Activated CD8-positive, alpha-beta T cell treated with anti-CD3 and anti-CD28 coated beads for 36 hours (primary cell): ENCODE results near the gene ZNF281. TPM values are rescaled to one million over a fixed set of nuclear protein-coding genes. Genes with fewer than 3 reads are reported as not detected.

Experiments
- ATAC-seq: fragments of 200-7000 bp; cut with Tn5 transposase; one replicate; pipeline ENCODE4 v1.10.0; 2021; ENCODE audit warnings: mild to moderate bottlenecking, moderate library complexity
- CTCF ChIA-PET: fragments of 350-600 bp; sonication (Branson Sonifier 250); formaldehyde crosslinking; loops from one replicate; lab custom pipeline; 2021; ENCODE audit warnings: antibody characterized with exemption; lab: Charles Lee
- POLR2A ChIA-PET: fragments of 350-600 bp; sonication (Branson Sonifier 250); formaldehyde crosslinking; loops from one replicate; lab custom pipeline; 2021; ENCODE audit warnings: antibody characterized with exemption; lab: Charles Lee
- DNase-seq: peaks from one replicate; pipeline ENCODE4 v3.0.0-alpha.2; 2020
- H3K27ac Mint-ChIP-seq: one replicate; pipeline ENCODE4 v1.8.0; 2021; ENCODE audit warnings: mild to moderate bottlenecking, mixed read lengths
- H3K27me3 Mint-ChIP-seq: one replicate; pipeline ENCODE4 v1.8.0; 2021; ENCODE audit warnings: mixed read lengths
- H3K36me3 Mint-ChIP-seq: one replicate; pipeline ENCODE4 v1.8.0; 2021; ENCODE audit warnings: low read depth, mixed read lengths
- H3K4me1 Mint-ChIP-seq: one replicate; pipeline ENCODE4 v1.8.0; 2021; ENCODE audit warnings: low read depth, mixed read lengths
- H3K4me3 Mint-ChIP-seq: one replicate; pipeline ENCODE4 v1.8.0; 2021; ENCODE audit warnings: mild to moderate bottlenecking, moderate library complexity, mixed read lengths
- H3K9me3 Mint-ChIP-seq: one replicate; pipeline ENCODE4 v1.8.0; 2021; ENCODE audit warnings: mixed read lengths
- intact Hi-C: fragments of 100-400 bp; cut with micrococcal nuclease; formaldehyde crosslinking; loops from one replicate; pipeline ENCODE4 v1.10.0; 2022
- total RNA-seq, 2 experiments: library from RNA; stranded (reverse); gene quantifications; one replicate each; pipeline ENCODE4 v1.2.3, GENCODE V29; 2021
- TF ChIP-seq, protein P1 (sequence below): fragments of 200-600 bp; IDR thresholded peaks from one replicate; pipeline ENCODE4 v1.8.0; 2022; ENCODE audit warnings: antibody characterized with exemption, mild to moderate bottlenecking

Gene ZNF281
- total RNA-seq, 2 experiments from 2014 or later: 12.0 to 12.2 TPM

DNA sequence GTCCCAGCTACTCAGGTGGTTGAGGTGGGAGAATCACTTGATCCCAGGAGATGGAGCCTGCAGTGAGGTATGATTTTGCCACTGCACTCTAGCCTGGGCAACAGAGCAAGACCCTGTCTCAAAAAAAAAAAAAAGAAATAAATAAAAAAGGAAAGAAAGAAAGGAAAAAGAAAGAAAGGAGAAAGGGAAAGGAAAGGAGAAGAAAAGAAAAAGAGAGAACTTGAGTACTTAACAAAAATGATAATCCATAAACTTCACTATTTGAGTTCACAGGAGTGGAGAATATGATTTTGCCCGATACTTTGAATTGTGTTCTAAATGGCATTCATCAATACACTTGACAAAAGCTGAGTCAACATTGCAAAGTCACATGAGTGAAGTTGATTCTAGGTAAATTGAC lies 23.8 kb upstream of the ZNF281 start:
- Mint-ChIP-seq H3K9me3 (no peaks in the 10 kb centered on the region), H3K27ac (no peak overlapping the region), H3K4me1 (peaks cover 23% of the 10 kb centered on the region), H3K36me3 (no peaks in the 10 kb centered on the region), H3K4me3 (no peak overlapping the region), H3K27me3 (no peaks in the 10 kb centered on the region)
- TF ChIP-seq, protein P1, sequence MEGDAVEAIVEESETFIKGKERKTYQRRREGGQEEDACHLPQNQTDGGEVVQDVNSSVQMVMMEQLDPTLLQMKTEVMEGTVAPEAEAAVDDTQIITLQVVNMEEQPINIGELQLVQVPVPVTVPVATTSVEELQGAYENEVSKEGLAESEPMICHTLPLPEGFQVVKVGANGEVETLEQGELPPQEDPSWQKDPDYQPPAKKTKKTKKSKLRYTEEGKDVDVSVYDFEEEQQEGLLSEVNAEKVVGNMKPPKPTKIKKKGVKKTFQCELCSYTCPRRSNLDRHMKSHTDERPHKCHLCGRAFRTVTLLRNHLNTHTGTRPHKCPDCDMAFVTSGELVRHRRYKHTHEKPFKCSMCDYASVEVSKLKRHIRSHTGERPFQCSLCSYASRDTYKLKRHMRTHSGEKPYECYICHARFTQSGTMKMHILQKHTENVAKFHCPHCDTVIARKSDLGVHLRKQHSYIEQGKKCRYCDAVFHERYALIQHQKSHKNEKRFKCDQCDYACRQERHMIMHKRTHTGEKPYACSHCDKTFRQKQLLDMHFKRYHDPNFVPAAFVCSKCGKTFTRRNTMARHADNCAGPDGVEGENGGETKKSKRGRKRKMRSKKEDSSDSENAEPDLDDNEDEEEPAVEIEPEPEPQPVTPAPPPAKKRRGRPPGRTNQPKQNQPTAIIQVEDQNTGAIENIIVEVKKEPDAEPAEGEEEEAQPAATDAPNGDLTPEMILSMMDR: no peak
- POLR2A ChIA-PET: no interaction called here
- intact Hi-C loops: no loop called here
- ATAC-seq (no peak), DNase-seq (no peak)
- CTCF ChIA-PET: no interaction called here

DNA sequence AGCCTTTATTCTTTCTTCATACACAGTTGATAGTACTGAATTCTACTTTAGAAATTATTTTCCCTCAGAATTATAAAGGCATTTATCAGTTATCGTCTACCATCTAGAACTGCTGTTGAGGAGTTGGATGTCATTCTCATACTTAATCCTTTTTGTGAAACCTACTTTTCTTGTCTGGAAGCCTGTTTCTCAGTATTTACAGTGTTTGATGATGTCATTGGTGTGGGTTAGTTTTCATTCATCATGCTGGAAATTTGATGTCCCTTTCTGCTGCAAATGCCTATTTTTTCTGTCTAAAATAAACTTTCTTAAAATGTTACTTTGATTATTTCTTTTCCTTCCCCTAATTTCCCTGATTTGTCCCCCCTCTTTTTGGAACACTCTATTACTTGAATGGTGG lies 22.8 kb upstream of the ZNF281 start:
- Mint-ChIP-seq H3K36me3 (no peaks in the 10 kb centered on the region), H3K4me3 (no peak overlapping the region), H3K9me3 (no peaks in the 10 kb centered on the region), H3K4me1 (peaks cover 19% of the 10 kb centered on the region), H3K27ac (no peak overlapping the region), H3K27me3 (no peaks in the 10 kb centered on the region)
- ATAC-seq: no peak
- DNase-seq: no peak
- ChIA-PET POLR2A (interaction anchor here (0.7 kb wide), 1 partner anchor 213 kb away, joined by 3 read pairs; no protein-coding TSS in a partner anchor), CTCF (no interaction called here)
- TF ChIP-seq, protein P1: no peak
- intact Hi-C loops: no loop called here

DNA sequence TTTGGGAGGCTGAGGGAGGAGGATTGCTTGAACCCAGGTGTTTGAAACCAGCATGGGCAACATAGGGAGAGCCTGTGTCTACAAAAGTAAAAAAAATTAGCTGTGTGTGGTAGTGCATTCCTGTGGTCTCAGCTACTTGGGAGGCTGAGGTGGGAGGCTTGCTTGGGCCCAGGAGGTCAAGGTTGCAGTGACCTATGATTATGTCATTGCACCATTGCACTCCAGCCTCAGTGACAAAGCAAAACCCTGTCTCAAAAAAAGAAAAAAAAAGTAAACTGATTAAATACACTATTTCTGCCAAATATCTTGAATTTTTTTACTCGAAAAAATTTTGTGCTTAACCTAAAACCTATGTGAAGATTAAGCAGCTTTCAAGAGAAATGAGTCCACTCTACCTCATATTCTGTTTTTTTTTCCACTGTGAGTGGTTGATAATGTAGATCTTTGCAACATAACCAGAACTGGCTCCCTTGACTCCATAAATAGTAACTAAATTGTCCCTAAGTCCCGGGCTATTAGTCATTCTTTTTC lies 19.4 kb upstream of the ZNF281 start:
- Mint-ChIP-seq H3K36me3 (no peaks in the 10 kb centered on the region), H3K9me3 (no peaks in the 10 kb centered on the region), H3K4me3 (no peak overlapping the region), H3K27me3 (no peaks in the 10 kb centered on the region), H3K4me1 (peaks cover 9% of the 10 kb centered on the region), H3K27ac (no peak overlapping the region)
- CTCF ChIA-PET: no interaction called here
- ATAC-seq (no peak), DNase-seq (no peak)
- TF ChIP-seq, protein P1: no peak
- POLR2A ChIA-PET: no interaction called here
- intact Hi-C loops: no loop called here

DNA sequence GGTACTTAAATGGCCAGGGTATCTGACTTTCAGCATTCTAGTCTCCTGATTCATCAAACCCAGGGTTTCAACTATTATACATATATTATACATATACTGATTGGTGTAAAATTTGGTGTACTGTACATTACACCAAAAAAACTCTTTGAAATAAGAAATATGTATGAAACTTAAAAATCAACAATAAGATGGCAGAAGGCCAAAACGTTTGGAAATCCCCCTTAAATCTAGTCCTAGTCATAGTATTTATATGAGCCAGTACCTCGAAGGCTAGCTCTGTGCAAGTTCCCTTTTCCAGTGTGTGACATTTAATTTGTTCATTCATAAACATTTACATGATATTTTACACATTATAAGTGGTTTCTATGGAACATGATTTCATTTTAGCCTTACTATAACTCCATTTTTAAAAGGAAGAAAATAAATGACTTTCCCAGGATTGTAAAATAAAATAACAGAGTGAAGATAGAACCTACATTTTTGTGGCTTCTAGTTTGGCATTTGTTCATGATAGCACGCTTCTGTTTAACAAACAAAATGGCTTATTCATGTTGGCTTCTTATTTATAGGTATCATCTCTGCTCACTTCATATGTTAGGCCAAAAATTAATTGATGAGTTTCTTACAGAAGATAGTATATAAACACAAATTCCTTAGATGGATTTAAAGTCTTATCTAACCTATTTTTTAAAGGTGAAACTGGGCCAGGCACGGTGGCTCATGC lies 18.8 kb upstream of the ZNF281 start:
- Mint-ChIP-seq H3K27me3 (no peaks in the 10 kb centered on the region), H3K9me3 (no peaks in the 10 kb centered on the region), H3K36me3 (no peaks in the 10 kb centered on the region), H3K4me1 (peaks cover 9% of the 10 kb centered on the region), H3K27ac (no peak overlapping the region), H3K4me3 (no peak overlapping the region)
- ChIA-PET CTCF (no interaction called here), POLR2A (no interaction called here)
- DNase-seq: no peak
- TF ChIP-seq, protein P1: no peak
- ATAC-seq: no peak
- intact Hi-C loops: no loop called here

DNA sequence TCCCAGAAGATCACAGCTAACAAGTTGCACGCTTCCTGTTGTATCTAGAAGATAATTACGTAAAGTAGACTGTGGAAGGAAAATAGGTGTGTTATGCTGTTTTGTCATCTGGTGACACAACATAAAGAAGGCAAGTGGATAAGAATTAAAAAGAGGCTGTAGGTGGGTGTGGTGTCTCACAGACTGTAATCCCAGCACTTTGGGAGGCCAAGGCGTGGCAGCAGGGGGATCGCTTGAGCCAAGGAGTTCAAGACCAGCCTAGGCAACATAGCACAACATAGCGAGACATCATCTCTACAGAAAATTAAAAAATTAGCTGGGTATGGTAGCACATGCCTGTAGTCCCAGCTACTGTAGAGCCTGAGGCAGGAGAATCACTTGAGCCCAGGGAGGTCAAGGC lies 17.9 kb upstream of the ZNF281 start:
- H3K27me3 Mint-ChIP-seq: no peaks in the 10 kb centered on the region
- ATAC-seq (no peak), DNase-seq (no peak)
- no peaks in the 10 kb centered on the region for H3K36me3 Mint-ChIP-seq
- H3K27ac Mint-ChIP-seq: peak overlapping the region; percentile 23
- CTCF ChIA-PET: no interaction called here
- peaks cover 8% of the 10 kb centered on the region for H3K4me1 Mint-ChIP-seq
- H3K4me3 Mint-ChIP-seq: no peak overlapping the region
- POLR2A ChIA-PET: no interaction called here
- no peaks in the 10 kb centered on the region for H3K9me3 Mint-ChIP-seq
- TF ChIP-seq, protein P1: no peak
- intact Hi-C loops: no loop called here
